Stimulated activated CD8-positive, alpha-beta memory T cell treated with anti-CD3 and anti-CD28 coated beads, Interleukin-4, amount 100 ng/mL, for 24 hours (primary cell): Measurements from ENCODE around the gene KLHL41.
"Not testable (repeated sequence)": the region's sequence is repeated elsewhere in the genome, so short reads cannot be mapped to it uniquely, and the experiment has no call there.

Experiments
- DNase-seq: peaks from one replicate; pipeline ENCODE4 v3.0.0-alpha.2; 2020; ENCODE audit warnings: low read depth

KLHL41 gene

DNA sequence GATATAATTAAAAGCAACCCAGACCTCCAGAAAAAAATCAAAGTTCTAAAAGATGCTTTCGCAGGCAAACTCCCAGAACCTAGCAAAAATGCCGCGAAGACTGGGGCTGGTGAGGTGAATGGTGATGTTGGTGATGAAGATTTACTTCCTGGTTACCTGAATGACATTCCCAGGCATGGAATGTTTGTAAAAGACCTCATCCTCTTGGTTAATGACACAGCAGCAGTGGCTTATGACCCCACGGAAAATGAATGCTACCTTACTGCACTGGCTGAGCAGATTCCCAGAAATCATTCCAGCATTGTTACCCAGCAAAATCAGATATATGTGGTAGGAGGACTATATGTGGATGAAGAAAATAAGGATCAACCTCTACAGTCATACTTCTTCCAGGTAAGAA, 994 bp downstream of the KLHL41 start:
- DNase-seq = no peak

DNA sequence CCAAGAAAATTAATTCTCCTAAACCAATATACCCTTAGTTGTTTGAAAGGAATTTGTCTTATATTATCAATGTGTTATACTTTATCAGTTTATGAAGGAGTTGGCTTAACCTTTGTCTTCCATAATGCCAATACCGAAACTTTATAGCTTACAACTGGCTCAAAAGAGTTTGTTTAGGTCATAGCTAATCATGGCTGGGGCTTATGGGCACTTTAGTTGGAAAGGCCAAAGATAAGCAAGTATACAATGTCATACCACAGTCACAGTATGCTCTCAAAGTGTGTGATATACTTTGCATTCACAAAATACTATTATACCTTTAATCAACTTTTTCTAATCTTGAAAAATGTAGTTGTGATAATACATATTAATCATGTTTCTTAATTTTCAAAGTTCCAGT, 2.3 kb downstream of the KLHL41 start:
- DNase-seq = no peak

DNA sequence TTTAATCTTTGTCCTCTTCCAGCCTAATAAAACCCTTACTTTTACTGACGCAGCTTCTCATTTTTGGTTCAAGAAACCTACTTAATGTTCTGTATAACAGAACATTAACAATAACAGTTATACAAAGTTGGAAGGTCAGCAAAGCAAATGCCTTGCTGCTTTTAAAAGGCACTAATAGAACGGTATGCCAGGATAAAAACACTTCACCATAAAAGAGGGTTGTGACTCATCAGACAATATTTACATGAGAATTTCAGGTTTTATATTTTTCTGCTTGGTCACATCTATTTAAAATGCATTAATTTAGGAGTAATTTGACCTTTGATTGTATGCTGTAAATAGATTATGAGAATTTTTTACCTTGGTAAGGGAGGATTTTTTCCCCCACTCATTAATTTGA, 3.0 kb downstream of the KLHL41 start:
- DNase-seq = no peak

DNA sequence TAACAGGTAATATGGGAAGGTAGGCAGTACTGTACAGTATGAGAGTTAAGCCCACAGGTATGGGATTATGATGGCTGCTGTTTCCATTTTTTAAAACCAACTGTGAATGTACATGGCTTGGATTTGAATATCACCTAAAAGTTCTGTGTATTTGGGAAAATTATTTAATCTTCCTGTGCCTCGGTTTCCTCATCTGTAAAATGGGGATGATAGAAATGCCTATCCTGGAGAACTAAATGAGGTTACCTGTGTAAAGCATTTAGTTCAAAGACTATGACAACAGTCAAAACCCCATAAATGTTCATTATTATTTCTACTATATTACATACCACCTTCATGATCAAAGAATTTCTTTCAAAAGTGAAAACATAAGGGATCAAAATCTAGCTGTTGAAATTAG, 3.6 kb downstream of the KLHL41 start:
- DNase-seq = no peak

DNA sequence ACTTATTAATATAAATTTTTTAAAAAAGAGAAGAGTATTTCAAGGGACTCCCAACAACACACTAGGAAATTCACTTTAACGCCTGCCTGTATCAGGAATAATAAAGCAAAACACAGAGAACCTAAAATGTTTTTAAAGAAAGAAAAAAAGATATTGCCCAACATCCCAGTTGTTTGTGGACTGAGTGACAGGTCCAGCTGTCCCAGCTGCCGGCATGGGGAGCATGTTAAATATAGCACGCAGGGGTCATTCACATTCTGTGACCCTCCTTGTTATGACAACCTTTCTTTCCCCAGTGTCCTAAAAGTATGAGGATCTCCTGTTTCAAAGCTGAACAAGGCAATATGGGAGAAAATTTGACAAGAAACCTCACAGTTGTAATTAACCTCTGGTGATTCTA, 4.4 kb downstream of the KLHL41 start:
- no peak for DNase-seq

DNA sequence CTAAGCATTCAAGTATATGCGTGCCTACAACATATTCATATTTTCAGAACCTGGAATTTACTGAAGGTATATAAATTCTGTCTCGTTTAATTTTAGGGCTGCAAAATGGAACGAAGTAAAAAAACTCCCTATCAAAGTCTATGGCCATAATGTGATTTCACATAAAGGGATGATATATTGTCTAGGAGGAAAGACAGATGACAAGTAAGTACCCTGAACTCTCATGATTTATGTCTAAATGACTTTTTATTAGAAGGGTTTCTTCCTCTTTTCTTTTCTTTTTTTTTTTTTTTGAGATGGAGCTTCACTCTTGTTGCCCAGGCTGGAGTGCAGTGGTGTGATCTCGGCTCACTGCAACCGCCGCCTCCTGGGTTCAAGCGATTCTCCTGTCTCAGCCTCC, 5.3 kb downstream of the KLHL41 start:
- DNase-seq = not testable (repeated sequence)

DNA sequence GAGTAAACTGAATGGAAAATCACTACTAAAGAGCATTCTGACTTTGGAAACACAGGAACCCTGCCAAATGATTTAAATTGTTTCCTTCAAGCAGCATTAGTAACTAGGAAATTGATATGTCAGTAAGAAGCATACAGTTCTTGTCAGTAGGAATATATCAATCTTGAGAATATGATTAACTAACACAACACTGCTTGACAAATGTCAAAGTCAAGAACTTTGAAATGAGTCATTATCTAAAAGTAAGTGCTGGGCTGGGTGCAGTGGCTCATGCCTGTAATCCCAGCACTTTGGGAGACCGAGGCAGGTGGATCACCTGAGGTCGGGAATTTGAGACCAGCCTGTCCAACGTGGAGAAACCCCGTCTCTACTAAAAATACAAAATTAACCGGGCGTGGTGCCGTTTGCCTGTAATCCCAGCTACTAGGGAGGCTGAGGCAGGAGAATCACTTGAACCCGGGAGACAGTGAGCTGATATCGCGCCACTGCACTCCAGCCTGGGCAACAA, 7.0 kb downstream of the KLHL41 start:
- not testable (repeated sequence) for DNase-seq

DNA sequence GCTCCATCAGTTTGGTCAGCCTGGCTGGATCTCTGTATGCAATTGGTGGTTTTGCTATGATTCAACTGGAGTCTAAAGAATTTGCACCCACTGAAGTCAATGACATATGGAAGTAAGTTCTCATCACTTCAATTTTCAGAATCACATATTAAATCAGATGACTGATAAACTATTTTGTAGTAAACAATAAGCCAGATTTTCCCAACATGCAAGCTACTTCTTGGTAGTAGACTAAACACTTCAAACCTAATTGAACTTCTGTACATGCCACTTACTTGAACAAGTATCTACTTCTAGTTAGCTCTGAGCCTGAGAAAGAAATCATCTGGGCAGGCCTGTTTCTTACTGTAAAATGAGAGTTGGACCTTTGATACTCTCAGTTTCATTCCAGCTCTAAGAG, 11.4 kb downstream of the KLHL41 start:
- DNase-seq = no peak

DNA sequence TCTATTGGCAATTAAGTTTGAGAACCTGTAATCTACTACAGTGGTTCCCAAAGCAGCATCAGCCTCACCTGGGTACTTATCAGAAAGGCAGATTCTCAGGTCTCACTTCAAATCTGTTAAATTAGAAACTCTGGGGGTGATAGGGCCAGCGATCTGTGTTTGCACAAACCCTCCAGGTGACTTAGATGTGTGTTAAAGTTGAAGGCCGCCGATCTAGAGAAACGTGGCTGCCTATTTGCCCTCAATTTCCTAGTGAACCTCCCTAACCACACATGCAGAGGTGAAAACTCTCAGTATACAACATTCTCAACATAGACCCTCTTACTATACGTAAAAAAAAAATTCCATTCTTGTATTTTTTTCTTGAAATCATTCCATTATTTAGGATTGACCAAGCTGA, 14.2 kb downstream of the KLHL41 start:
- no peak for DNase-seq

DNA sequence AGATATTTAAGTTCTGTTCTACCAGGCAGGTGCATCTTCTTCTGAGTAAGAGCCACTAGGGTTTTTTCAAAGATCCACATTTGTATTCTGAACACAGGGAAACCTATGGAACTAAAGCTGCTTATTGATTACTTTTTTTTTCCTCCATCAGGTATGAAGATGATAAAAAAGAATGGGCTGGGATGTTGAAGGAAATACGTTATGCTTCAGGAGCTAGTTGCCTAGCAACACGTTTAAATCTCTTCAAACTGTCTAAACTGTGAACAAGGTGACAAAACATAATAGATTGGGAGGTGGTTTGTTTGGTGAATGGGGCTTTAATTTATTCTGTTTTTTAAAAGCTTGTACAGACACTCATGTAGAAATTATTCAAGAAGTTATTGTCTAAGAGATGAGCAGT, 15.9 kb downstream of the KLHL41 start:
- no peak for DNase-seq

DNA sequence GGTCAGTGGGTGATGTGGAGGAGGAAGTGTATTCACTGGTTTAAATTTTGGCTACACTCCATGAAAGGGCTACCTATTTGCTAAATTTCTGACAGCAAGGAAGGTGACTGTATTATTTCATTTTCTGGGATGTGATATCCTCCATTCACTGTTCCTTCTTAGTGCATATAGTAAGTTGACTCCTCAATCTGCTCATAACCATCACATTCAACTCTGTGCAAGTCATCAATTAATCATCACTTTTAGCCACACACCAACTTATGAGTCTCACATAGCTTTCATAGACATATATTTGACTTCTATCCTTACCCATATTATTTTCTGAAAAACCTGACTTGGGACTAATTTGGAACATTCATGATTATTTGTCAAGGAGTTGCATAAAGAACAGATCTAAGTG, 16.9 kb downstream of the KLHL41 start:
- no peak for DNase-seq

DNA sequence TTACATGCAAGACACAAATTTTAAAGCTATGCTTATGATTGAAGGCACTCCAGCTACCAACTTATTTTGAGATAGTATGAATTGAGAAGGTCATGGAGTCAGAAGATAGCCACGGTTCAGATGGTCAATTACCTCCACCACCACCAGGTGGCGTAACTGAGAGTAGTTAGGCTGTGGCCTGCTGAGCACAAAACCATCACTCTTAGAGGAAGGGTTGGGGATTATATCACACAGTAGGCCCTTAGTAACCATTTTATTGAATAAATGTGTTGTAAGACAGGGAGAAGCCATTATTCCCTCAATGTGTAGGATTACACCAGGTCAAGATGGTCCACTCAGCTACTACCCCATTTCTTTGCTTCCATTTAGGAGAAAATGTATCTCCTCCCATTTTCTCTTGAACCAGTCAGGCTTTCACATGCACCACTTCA, 18.8 kb downstream of the KLHL41 start:
- DNase-seq = peak; percentile 58

DNA sequence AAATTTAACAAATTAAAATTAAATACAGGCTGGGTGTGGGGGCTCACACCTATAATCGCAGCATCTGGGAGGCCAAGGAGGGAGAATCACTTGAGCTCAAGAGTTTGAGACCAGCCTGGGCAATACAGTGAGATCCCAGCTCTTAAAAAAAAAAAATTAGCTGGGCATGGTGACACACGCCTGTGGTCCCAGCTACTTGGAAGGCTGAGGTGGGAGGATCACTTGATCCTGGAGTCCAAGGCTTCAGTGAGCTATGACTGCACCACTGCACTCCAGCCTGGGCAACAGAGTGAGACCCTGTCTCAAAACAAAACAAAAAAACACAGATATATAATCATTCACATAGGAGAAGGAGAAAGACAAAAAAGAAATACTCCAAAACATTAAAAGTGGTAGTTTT, 30.0 kb downstream of the KLHL41 start:
- not testable (repeated sequence) for DNase-seq

DNA sequence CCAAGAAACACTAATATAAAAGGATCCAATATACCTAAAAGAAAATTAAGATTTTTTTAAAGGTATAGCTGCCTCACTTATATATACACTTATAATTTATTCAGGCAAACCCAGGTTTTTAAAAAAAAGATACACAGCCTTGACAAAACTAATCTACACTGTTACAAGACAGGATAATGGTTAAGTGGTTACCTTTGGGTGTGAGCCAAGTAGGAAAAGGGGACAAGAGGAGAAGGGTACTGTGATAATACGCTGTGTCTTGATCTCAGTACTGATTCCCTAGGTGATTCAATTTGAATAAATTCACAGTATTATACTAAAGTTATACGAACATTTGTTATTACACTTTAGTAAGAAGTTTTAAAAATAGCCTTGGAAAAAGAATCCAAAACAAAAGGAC, 30.6 kb downstream of the KLHL41 start:
- no peak for DNase-seq

DNA sequence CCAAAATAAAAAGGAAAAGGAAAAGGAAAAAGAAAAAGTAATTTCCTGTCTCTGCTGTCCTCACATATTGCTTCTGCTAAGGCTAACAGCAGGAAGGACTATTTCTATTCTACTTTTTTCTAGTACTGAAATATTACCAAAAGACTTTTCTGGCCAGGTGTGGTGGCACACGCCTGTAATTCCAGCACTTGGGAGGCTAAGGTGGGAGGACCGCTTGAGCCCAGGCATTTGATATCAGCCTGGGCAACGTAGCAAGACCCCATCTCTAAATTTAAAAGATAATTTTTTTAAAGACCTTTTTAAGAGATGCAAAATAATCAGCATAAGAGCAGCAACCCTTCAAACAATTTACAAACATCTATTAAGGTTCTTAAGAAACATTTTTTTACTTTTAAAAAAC, 32.9 kb downstream of the KLHL41 start:
- DNase-seq = no peak

DNA sequence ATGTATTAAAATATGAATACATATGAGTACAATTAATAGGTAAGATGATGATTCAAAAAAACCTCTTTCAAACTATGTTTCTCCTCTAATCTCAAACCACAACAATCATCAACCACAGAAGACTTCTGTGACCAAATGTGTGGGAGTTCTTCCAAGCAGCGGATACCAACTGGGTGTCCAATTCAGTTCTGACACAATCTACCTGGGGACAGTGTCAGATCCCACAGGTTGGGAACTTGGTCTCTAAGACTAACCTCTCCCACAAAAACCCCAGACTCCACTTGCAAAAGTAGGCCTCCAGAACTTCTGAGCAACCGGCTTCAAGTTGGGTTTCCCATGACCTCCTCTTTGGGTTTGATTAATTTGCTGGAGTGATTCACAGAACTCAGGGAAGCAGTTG, 37.3 kb downstream of the KLHL41 start:
- no peak for DNase-seq

DNA sequence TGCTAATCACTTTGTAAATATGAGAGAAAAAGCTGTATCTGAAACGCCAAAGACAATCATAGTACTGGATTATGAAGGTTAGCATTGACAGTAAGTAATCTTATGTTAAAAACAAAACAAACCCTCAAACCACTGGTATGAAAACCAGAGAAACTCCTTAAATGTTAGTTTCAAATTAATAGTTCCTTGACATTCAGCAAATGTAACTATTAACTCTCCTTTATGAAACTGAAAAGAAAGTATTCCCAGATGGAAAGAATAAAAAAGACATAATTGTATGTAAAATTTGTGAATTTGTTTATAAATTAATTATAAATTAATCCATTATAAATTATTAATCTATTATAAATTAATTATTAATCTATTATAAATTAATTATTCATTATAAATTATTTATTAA, 51.9 kb downstream of the KLHL41 start:
- no peak for DNase-seq

DNA sequence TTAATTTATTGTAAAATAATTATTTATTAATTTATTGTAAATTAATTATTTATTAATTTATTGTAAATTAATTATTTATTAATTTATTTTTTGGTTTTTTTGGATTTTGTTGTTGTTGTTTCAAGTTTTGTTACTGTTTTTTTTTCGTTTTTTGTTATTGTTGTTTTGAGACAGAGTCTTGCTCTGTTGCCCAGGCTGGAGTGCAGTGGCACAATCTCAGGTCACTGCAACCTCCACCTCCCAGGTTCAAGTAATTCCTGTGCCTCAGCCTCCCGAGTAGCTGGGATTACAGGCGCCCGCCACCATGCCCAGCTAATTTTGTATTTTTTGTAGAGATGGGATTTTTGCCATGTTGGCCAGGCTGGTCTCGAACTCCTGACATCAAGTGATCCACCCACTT, 52.6 kb downstream of the KLHL41 start:
- DNase-seq = not testable (repeated sequence)

DNA sequence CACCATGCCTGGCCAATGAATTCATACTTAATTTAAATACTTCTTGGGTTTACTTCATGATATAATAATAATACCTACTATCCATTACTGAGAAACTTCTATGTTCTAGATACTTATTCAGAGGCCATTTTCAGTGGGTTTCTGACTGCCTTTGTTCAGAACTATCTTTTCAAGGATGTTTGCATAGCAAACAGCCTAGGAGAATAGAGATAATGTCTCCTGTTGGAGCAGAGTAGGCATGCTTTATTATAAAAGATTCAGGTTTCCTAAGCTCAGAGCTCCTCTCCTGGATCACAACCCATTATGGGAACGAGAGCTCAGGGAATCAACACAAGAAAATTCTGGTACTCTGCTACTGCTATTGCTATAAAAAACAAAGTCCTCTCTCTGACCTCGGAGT, 53.0 kb downstream of the KLHL41 start:
- no peak for DNase-seq

DNA sequence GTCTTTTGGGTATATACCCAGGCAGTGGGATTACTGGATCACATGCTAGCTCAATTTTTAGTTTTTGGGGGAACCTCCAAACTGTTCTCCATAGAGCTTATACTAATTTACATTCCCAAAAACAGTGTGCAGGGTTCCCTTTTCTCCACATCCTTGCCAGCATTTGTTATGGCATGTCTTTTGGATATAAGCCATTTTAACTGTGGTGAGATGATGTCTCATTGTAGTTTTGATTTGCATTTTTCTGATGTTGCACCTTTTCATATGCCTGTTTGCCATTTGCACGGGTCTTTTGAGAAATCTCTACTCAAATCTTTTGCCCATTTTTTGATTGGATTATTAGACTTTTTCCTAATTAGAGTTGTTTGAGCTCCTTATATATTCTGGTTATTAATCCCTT, 56.2 kb downstream of the KLHL41 start:
- no peak for DNase-seq

DNA sequence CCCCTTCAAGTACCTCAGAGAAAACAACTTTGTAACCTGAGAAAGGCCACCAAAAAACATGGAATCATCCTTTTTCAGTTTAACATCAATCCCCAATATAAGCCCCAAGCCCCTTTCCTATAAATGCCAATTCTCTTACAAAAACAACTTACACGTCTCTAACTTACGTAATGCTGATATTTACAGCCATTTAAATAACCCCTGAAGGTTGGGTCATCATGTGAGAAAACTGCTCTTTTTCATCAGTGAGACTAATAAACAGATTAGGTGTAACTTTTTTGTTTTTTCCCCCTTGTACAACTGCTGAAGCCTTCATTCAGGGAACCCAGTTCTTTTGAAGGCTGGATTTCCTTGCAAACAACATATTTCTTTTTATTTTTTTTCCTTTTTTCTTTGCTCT, 60.4 kb downstream of the KLHL41 start:
- DNase-seq = no peak

DNA sequence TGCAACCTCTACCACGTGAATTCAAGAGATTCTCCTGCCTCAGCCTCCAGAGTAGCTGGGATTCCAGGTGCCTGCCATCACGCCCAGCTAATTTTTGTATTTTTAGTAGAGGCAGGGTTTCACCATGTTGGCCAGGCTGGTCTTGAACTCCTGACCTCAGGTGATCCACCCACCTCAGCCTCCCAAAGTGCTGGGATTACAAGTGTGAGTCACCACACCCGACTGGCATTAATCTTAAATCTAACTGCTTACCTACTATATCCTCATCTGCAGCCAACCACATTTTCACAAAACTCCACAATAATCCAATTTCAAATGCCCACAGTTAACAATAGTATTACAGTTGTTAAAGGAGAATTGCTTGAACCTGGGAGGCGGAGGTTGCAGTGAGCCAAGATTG, 61.2 kb downstream of the KLHL41 start:
- DNase-seq = not testable (repeated sequence)

DNA sequence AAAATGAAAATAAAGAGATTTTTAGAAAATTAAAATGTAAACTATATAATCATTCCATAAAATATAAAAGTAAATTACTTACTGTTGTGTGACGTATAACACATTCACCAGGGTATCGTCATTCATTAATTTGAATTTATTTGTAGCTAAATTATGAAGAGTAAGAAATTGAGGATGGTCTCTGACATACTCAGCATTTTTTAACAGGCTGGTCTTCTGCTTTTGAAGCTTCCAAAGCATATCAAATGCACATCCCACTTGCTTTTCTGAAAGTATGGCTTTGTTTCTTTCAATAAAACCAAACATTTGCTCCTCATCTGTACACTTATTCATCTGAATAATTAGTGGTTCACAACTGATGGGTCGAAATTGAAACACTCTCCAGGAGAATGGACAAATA, 62.1 kb downstream of the KLHL41 start:
- DNase-seq = no peak

DNA sequence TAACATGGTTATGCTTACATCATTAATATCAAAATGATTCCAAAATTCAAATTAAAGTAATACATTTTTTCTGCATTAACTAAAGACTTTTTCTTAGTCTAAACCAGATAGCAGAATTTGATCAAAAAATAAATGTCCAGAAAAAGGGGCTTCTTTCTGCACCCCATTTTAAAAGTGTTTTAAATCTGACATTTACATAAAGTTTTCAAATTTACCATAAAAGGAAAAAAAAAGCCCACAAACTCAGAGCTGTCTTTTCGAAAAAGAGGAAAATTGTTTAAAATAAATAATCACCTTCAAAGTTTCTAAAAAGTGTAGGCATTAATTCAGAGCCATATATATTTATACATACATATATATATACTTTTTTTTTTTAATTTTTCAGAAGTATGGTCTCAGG, 62.7 kb downstream of the KLHL41 start:
- no peak for DNase-seq

DNA sequence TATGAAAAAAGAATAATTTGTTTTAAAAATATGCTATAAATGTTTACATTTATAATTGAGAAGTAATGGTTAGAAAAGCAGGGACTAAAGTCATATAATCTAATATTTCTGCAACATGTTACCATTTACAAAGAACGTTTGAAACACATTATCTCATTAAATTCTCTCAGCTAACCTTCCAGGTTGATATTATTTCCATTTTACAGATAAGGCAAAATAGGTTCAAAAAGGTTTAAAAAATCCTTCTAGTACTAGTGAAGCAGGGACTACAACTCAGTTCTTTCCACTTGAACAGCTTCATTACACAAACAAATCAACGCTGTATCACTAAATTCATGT, 63.3 kb downstream of the KLHL41 start:
- no peak for DNase-seq
